H9 (cell line): ENCODE measurements around the gene FERMT2. TPM values are rescaled to one million over a fixed set of nuclear protein-coding genes. Genes with fewer than 3 reads are reported as not detected.

Experiments used
- DNase-seq: peaks from one replicate; pipeline ENCODE4 v3.0.0-alpha.2; 2017
- H2AFZ ChIP-seq: one replicate; pipeline ENCODE4 v1.6.1; 2013; ENCODE audit warnings: mild to moderate bottlenecking, low read length, control low read depth, moderate library complexity
- H2AK5ac ChIP-seq: 2 replicates; pipeline ENCODE4 v1.6.1; 2013; ENCODE audit warnings: low read length, control low read depth, mixed read lengths; ENCODE audit not compliant: insufficient read length
- H2BK120ac ChIP-seq: one replicate; pipeline ENCODE4 v1.6.1; 2013; ENCODE audit warnings: low read depth, mild to moderate bottlenecking, low read length, control low read depth, inconsistent platforms; ENCODE audit not compliant: poor library complexity, severe bottlenecking
- H2BK12ac ChIP-seq: 2 replicates; pipeline ENCODE4 v1.6.1; 2013; ENCODE audit warnings: low read length, control low read depth, mixed read lengths, low read depth; ENCODE audit not compliant: insufficient read length
- H2BK15ac ChIP-seq: 2 replicates; pipeline ENCODE4 v1.6.1; 2013; ENCODE audit warnings: low read depth, low read length, control low read depth
- H2BK20ac ChIP-seq: one replicate; pipeline ENCODE4 v1.6.1; 2013; ENCODE audit warnings: low read depth, mild to moderate bottlenecking, low read length, control low read depth, inconsistent platforms; ENCODE audit not compliant: poor library complexity, severe bottlenecking
- H2BK5ac ChIP-seq: 2 replicates; pipeline ENCODE4 v1.6.1; 2013; ENCODE audit warnings: low read length, control low read depth, mixed read lengths; ENCODE audit not compliant: insufficient read length
- H3K14ac ChIP-seq: 2 replicates; pipeline ENCODE4 v1.6.1; 2013; ENCODE audit warnings: low read length, control low read depth; ENCODE audit not compliant: insufficient read depth
- H3K18ac ChIP-seq: 2 replicates; pipeline ENCODE4 v1.6.1; 2013; ENCODE audit warnings: low read depth, mild to moderate bottlenecking, mixed read lengths, low read length, control low read depth; ENCODE audit not compliant: insufficient read length
- H3K23ac ChIP-seq: 2 replicates; pipeline ENCODE4 v1.6.1; 2013; ENCODE audit warnings: low read length, control low read depth, mixed read lengths, low read depth; ENCODE audit not compliant: insufficient read length
- H3K23me2 ChIP-seq: 2 replicates; pipeline ENCODE4 v1.6.1; 2013; ENCODE audit warnings: low read depth, mild to moderate bottlenecking, mixed read lengths, low read length, control low read depth; ENCODE audit not compliant: insufficient read length, poor library complexity, severe bottlenecking
- H3K27ac ChIP-seq: 2 replicates; pipeline ENCODE4 v1.5.1; 2013; ENCODE audit warnings: low read length, control low read depth, mixed read lengths, low read depth; ENCODE audit not compliant: insufficient read length
- H3K27me3 ChIP-seq: 2 replicates; pipeline ENCODE4 v1.6.1; 2013; ENCODE audit warnings: low read length, control low read depth, inconsistent platforms; ENCODE audit not compliant: insufficient read depth
- H3K4ac ChIP-seq: 2 replicates; pipeline ENCODE4 v1.6.1; 2013; ENCODE audit warnings: low read depth, mild to moderate bottlenecking, control low read depth, inconsistent platforms, low read length, moderate library complexity
- H3K4me1 ChIP-seq: 2 replicates; pipeline ENCODE4 v1.6.1; 2013; ENCODE audit warnings: low read length, control low read depth, inconsistent platforms; ENCODE audit not compliant: insufficient read depth
- H3K4me2 ChIP-seq: 2 replicates; pipeline ENCODE4 v1.6.1; 2013; ENCODE audit warnings: low read length, control low read depth, mixed read lengths; ENCODE audit not compliant: insufficient read length, insufficient read depth
- H3K56ac ChIP-seq: 2 replicates; pipeline ENCODE4 v1.6.1; 2013; ENCODE audit warnings: low read depth, mild to moderate bottlenecking, mixed read lengths, low read length, control low read depth; ENCODE audit not compliant: insufficient read length
- H3K79me1 ChIP-seq: 2 replicates; pipeline ENCODE4 v1.6.1; 2013; ENCODE audit warnings: low read depth, mild to moderate bottlenecking, moderate library complexity, low read length, control low read depth, inconsistent platforms; ENCODE audit not compliant: insufficient read depth, poor library complexity, severe bottlenecking
- H3K79me2 ChIP-seq: 2 replicates; pipeline ENCODE4 v1.6.1; 2013; ENCODE audit warnings: low read length, control low read depth, inconsistent platforms; ENCODE audit not compliant: insufficient read depth
- H3K9ac ChIP-seq: 2 replicates; pipeline ENCODE4 v1.6.1; 2013; ENCODE audit warnings: low read length, control low read depth, mixed read lengths; ENCODE audit not compliant: insufficient read length; ENCODE audit errors: extremely low read depth
- H3K9me3 ChIP-seq: one replicate; pipeline ENCODE4 v1.6.1; 2013; ENCODE audit warnings: low read depth, low read length, inconsistent platforms; ENCODE audit not compliant: control insufficient read depth
- H3T11ph ChIP-seq: one replicate; pipeline ENCODE4 v1.6.1; 2013; ENCODE audit warnings: mild to moderate bottlenecking, low read length, control low read depth, inconsistent platforms
- H4K20me1 ChIP-seq: one replicate; pipeline ENCODE4 v1.6.1; 2013; ENCODE audit not compliant: control insufficient read depth, insufficient read length, insufficient read depth
- H4K5ac ChIP-seq: 2 replicates; pipeline ENCODE4 v1.6.1; 2013; ENCODE audit warnings: low read depth, mild to moderate bottlenecking, mixed read lengths, low read length, control low read depth; ENCODE audit not compliant: insufficient read length
- H4K8ac ChIP-seq: replicated peaks from 2 replicates; pipeline ENCODE4 v1.6.1; 2013; ENCODE audit warnings: low read length, control low read depth, mixed read lengths, low read depth; ENCODE audit not compliant: insufficient read length
- H4K91ac ChIP-seq: 2 replicates; pipeline ENCODE4 v1.6.1; 2013; ENCODE audit warnings: low read depth, mild to moderate bottlenecking, moderate library complexity, mixed read lengths, low read length, control low read depth; ENCODE audit not compliant: insufficient read length
- H3K27ac Mint-ChIP-seq, 3 experiments: 2 replicates in 2 of 3; 3 replicates in 1 of 3; pipeline ENCODE4 v1.8.0; 2020 to 2021; ENCODE audit warnings: mixed read lengths in 3 of 3, mild to moderate bottlenecking in 1 of 3, moderate library complexity in 1 of 3
- H3K27me3 Mint-ChIP-seq: 2 replicates; pipeline ENCODE4 v1.8.0; 2021; ENCODE audit warnings: low read depth, mild to moderate bottlenecking, moderate library complexity, mixed read lengths
- H3K36me3 Mint-ChIP-seq, 3 experiments: 2 replicates in 2 of 3; 3 replicates in 1 of 3; pipeline ENCODE4 v1.8.0; 2020 to 2021; ENCODE audit warnings: low read depth in 3 of 3, mixed read lengths in 3 of 3; ENCODE audit not compliant: insufficient read depth in 1 of 3
- H3K4me1 Mint-ChIP-seq, 2 experiments: 2 replicates each; pipeline ENCODE4 v1.8.0; 2020; ENCODE audit warnings: mixed read lengths in 2 of 2
- H3K4me3 Mint-ChIP-seq, 2 experiments: 2 replicates in 1 of 2; 3 replicates in 1 of 2; pipeline ENCODE4 v1.8.0; 2020 to 2021; ENCODE audit warnings: mild to moderate bottlenecking in 2 of 2, mixed read lengths in 2 of 2, moderate library complexity in 1 of 2
- H3K9me3 Mint-ChIP-seq, 2 experiments: 2 replicates in 1 of 2; 3 replicates in 1 of 2; pipeline ENCODE4 v1.8.0; 2020; ENCODE audit warnings: mild to moderate bottlenecking in 2 of 2, mixed read lengths in 2 of 2, moderate library complexity in 1 of 2
- CTCF ChIP-seq: fragments of 200-600 bp; sonication (generic); conservative IDR thresholded peaks from 3 replicates; pipeline ENCODE4 v1.8.0; 2021; ENCODE audit warnings: antibody characterized with exemption, mild to moderate bottlenecking
- WGBS: extraction: QIAGEN DNeasy Blood & Tissue Kit; methylation state at CpG from one replicate; pipeline ENCODE4 v1.1.7; 2013; ENCODE audit warnings: missing lambda C conversion rate, low lambda C conversion rate, mixed read lengths; ENCODE audit not compliant: insufficient read length; ENCODE audit errors: extremely low coverage; 5-methylcytosine and 5-hydroxymethylcytosine counted together
- total RNA-seq: library from RNA; stranded (reverse); gene quantifications from 2 replicates; pipeline ENCODE4 v1.2.1, GENCODE V29; 2021

Gene FERMT2
- total RNA-seq, 1 experiment from 2014 or later, result 128 TPM

GRCh38 chr14:52821805-52822250 is 129.0 kb downstream of the FERMT2 start:
- no peak overlapping the region for H2BK120ac ChIP-seq
- H3K27ac Mint-ChIP-seq, result no peak overlapping the region
- no peak overlapping the region for H2BK15ac ChIP-seq
- H2AK5ac ChIP-seq, result no peak overlapping the region
- no CpG with 5 or more reads among the region's 7 CpGs for WGBS
- no peaks in the 10 kb centered on the region for H3K9me3 Mint-ChIP-seq
- H3K9ac ChIP-seq, result no peak overlapping the region
- peaks cover 4 to 7% of the 10 kb centered on the region in 2 experiments; a peak in 3 of 4 replicates for H3K4me1 Mint-ChIP-seq
- H3K4me3 Mint-ChIP-seq, result no peak overlapping the region
- no peak overlapping the region for H3K4ac ChIP-seq
- no peaks in the 10 kb centered on the region for H4K20me1 ChIP-seq
- no peak for DNase-seq
- H3K4me2 ChIP-seq, result no peak overlapping the region
- H3K9me3 ChIP-seq, result no peaks in the 10 kb centered on the region
- H3K56ac ChIP-seq, result no peak overlapping the region
- no peaks in the 10 kb centered on the region for H3K4me1 ChIP-seq
- H3K23ac ChIP-seq, result no peak overlapping the region
- no peak overlapping the region for H3K27ac ChIP-seq
- H2BK5ac ChIP-seq, result no peak overlapping the region
- no peak overlapping the region for H4K5ac ChIP-seq
- no peak overlapping the region for H4K8ac ChIP-seq
- no peak for TF ChIP-seq CTCF
- no peaks in the 10 kb centered on the region for H3K27me3 Mint-ChIP-seq
- H3K79me2 ChIP-seq, result no peaks in the 10 kb centered on the region
- no peaks in the 10 kb centered on the region for H3K23me2 ChIP-seq
- H3T11ph ChIP-seq, result no peak overlapping the region
- H4K91ac ChIP-seq, result no peak overlapping the region
- H3K27me3 ChIP-seq, result no peaks in the 10 kb centered on the region
- no peak overlapping the region for H2AFZ ChIP-seq
- no peak overlapping the region for H3K18ac ChIP-seq
- no peak overlapping the region for H3K14ac ChIP-seq
- no peaks in the 10 kb centered on the region for H3K79me1 ChIP-seq
- no peak overlapping the region for H2BK12ac ChIP-seq
- H2BK20ac ChIP-seq, result no peak overlapping the region
- no peaks in the 10 kb centered on the region for H3K36me3 Mint-ChIP-seq
